Neural cell (in vitro differentiated cells): ENCODE results near the gene EYS. TPM values are rescaled to one million over a fixed set of nuclear protein-coding genes. Genes with fewer than 3 reads are reported as not detected.

Experiments used
- H2AFZ ChIP-seq: fragments of 200-600, 300-800 bp; sonication (generic), shearing (Covaris generic); 2 replicates; pipeline ENCODE4 v1.6.0; 2014; ENCODE audit warnings: low read depth, mild to moderate bottlenecking, antibody characterized with exemption, low read length, moderate library complexity
- H3F3A ChIP-seq: fragments of 200-600 bp; shearing (Covaris generic); 2 replicates; pipeline ENCODE4 v1.6.1; 2016; ENCODE audit warnings: mild to moderate bottlenecking, moderate library complexity, mixed read lengths, antibody characterized with exemption, low read length; ENCODE audit not compliant: insufficient read depth, poor library complexity, severe bottlenecking
- H3K27ac ChIP-seq: fragments of 200-600, 300-800 bp; sonication (generic), shearing (Covaris generic); 2 replicates; pipeline ENCODE4 v1.5.1; 2014; ENCODE audit warnings: mild to moderate bottlenecking, low read length, moderate library complexity
- H3K27me3 ChIP-seq: fragments of 300-800, 200-600 bp; sonication (generic), shearing (Covaris generic); 2 replicates; pipeline ENCODE4 v1.6.0; 2014; ENCODE audit warnings: mild to moderate bottlenecking, low read depth, low read length, moderate library complexity; ENCODE audit not compliant: insufficient read depth
- H3K36me3 ChIP-seq: fragments of 300-800, 200-600 bp; sonication (generic), shearing (Covaris generic); 2 replicates; pipeline ENCODE4 v1.5.1; 2014; ENCODE audit warnings: mild to moderate bottlenecking, antibody characterized with exemption, low read length, moderate library complexity; ENCODE audit not compliant: insufficient read depth
- H3K4me2 ChIP-seq: fragments of 300-800, 200-600 bp; sonication (generic), shearing (Covaris generic); 2 replicates; pipeline ENCODE4 v1.6.0; 2014; ENCODE audit warnings: mild to moderate bottlenecking, low read length
- H3K4me3 ChIP-seq: fragments of 300-800, 200-600 bp; sonication (generic), shearing (Covaris generic); 2 replicates; pipeline ENCODE4 v1.5.1; 2014; ENCODE audit warnings: mild to moderate bottlenecking, low read length, moderate library complexity
- H3K79me2 ChIP-seq: fragments of 200-600 bp; shearing (Covaris generic); replicated peaks from 2 replicates; pipeline ENCODE4 v1.6.0; 2014; ENCODE audit warnings: mild to moderate bottlenecking, low read length, moderate library complexity; ENCODE audit not compliant: insufficient read depth
- H3K9ac ChIP-seq: fragments of 300-800, 200-600 bp; sonication (generic), shearing (Covaris generic); 2 replicates; pipeline ENCODE4 v1.6.1; 2016; ENCODE audit warnings: mild to moderate bottlenecking, low read length, mixed read lengths
- H3K9me2 ChIP-seq: fragments of 200-600 bp; shearing (Covaris generic); 2 replicates; pipeline ENCODE4 v1.6.1; 2016; ENCODE audit warnings: mild to moderate bottlenecking, low read length, mixed read lengths; ENCODE audit not compliant: insufficient read depth
- H3K9me3 ChIP-seq: fragments of 200-600, 300-800 bp; sonication (generic), shearing (Covaris generic); 2 replicates; pipeline ENCODE4 v1.6.1; 2016; ENCODE audit warnings: mild to moderate bottlenecking, mixed run types, low read length, moderate library complexity, mixed read lengths
- H4K20me1 ChIP-seq: fragments of 200-600 bp; shearing (Covaris generic); 2 replicates; pipeline ENCODE4 v1.6.1; 2016; ENCODE audit warnings: mild to moderate bottlenecking, mixed run types; ENCODE audit not compliant: insufficient read depth
- CTCF ChIP-seq: fragments of 450-650 bp; IDR thresholded peaks from 2 replicates; pipeline ENCODE4 v1.5.1; 2014; ENCODE audit warnings: antibody characterized with exemption, mild to moderate bottlenecking, moderate library complexity; ENCODE audit not compliant: poor library complexity, severe bottlenecking
- EP300 ChIP-seq: fragments of 450-650 bp; conservative IDR thresholded peaks from 2 replicates; pipeline ENCODE4 v1.6.1; 2014; ENCODE audit warnings: antibody characterized with exemption, mild to moderate bottlenecking, moderate library complexity; ENCODE audit not compliant: poor library complexity, severe bottlenecking
- EZH2 ChIP-seq: fragments of 200-600, 300-800 bp; shearing (Covaris generic), sonication (generic); IDR thresholded peaks from 2 replicates; pipeline ENCODE4 v1.6.1; 2014; ENCODE audit warnings: antibody characterized with exemption, low read length, borderline replicate concordance, mild to moderate bottlenecking; ENCODE audit not compliant: insufficient read depth, poor library complexity, severe bottlenecking
- MXI1 ChIP-seq: fragments of 450-650 bp; conservative IDR thresholded peaks from 2 replicates; pipeline ENCODE4 v1.6.1; 2014; ENCODE audit warnings: antibody characterized with exemption, mild to moderate bottlenecking; ENCODE audit not compliant: poor library complexity, severe bottlenecking
- POLR2AphosphoS5 ChIP-seq: IDR thresholded peaks from 2 replicates; pipeline ENCODE4 v1.6.1; 2012
- RAD21 ChIP-seq: fragments of 450-650 bp; conservative IDR thresholded peaks from 2 replicates; pipeline ENCODE4 v1.6.1; 2014; ENCODE audit warnings: antibody characterized with exemption, mild to moderate bottlenecking, moderate library complexity
- REST ChIP-seq: IDR thresholded peaks from 2 replicates; pipeline ENCODE4 v1.6.1; 2012; ENCODE audit warnings: borderline replicate concordance
- SMC3 ChIP-seq: fragments of 450-650 bp; conservative IDR thresholded peaks from 2 replicates; pipeline ENCODE4 v1.6.1; 2014; ENCODE audit warnings: antibody characterized with exemption, mild to moderate bottlenecking, moderate library complexity; ENCODE audit not compliant: poor library complexity
- TAF1 ChIP-seq: IDR thresholded peaks from 2 replicates; pipeline ENCODE4 v1.6.1; 2012; ENCODE audit warnings: low read depth
- polyA plus RNA-seq: library from polyadenylated mRNA; depleted of rRNA; stranded (reverse); fragments of >200 nt; gene quantifications from 2 replicates; pipeline ENCODE4 v1.2.3, GENCODE V29; 2014

EYS gene
- polyA plus RNA-seq, 1 donor from 2014 or later = 0.38 TPM

- no peaks in the 10 kb centered on the region for H3K27me3 ChIP-seq
- H3K9ac ChIP-seq = no peak overlapping the region
- H3K79me2 ChIP-seq = no peaks in the 10 kb centered on the region
Observed at GRCh38 chr6:64347411-64347810, 1359.6 kb downstream of the EYS start.

GRCh38 chr6:64335195-64335594, 1371.8 kb downstream of the EYS start:
- Histone ChIP-seq H3K9ac (no peak overlapping the region), H3K4me3 (no peak overlapping the region), H2AFZ (no peak overlapping the region), H3K4me2 (no peak overlapping the region), H3K36me3 (no peaks in the 10 kb centered on the region), H3K27me3 (no peaks in the 10 kb centered on the region), H3F3A (no peaks in the 10 kb centered on the region), H3K9me2 (no peaks in the 10 kb centered on the region), H4K20me1 (no peaks in the 10 kb centered on the region), H3K27ac (no peak overlapping the region), H3K79me2 (no peaks in the 10 kb centered on the region), H3K9me3 (peaks cover 4% of the 10 kb centered on the region)
- TF ChIP-seq RAD21 (no peak), SMC3 (no peak), REST (no peak), TAF1 (no peak), EZH2 (no peak)

More at GRCh38 chr6:64347411-64347810, 1359.6 kb downstream of the EYS start:
- no peaks in the 10 kb centered on the region for H3K9me3 ChIP-seq
- TF ChIP-seq TAF1 (no peak), MXI1 (no peak), EP300 (no peak), POLR2AphosphoS5 (no peak), REST (no peak), RAD21 (no peak), SMC3 (no peak), EZH2 (no peak), CTCF (no peak)
- no peaks in the 10 kb centered on the region for H3K9me2 ChIP-seq
- H3K36me3 ChIP-seq = no peaks in the 10 kb centered on the region
- no peak overlapping the region for H3K27ac ChIP-seq
- no peaks in the 10 kb centered on the region for H3F3A ChIP-seq
- H2AFZ ChIP-seq = no peak overlapping the region
- no peak overlapping the region for H3K4me3 ChIP-seq
- no peak overlapping the region for H3K4me2 ChIP-seq
- no peaks in the 10 kb centered on the region for H4K20me1 ChIP-seq
